Ovary (tissue), 3 donors: Measurements from ENCODE around the gene LCN6.

ENCODE experiments used
- EP300 ChIP-seq: sonication (generic); formaldehyde crosslinking; IDR thresholded peaks from one replicate; pipeline ENCODE4 v1.6.1; 2017; ENCODE audit warnings: antibody characterized with exemption
- POLR2A ChIP-seq: fragments of 450-650 bp; IDR thresholded peaks from one replicate; pipeline ENCODE4 v1.6.1; 2017; ENCODE audit warnings: antibody characterized with exemption, mild to moderate bottlenecking, moderate library complexity
- TF ChIP-seq, protein P1 (sequence below), 3 donors: fragments of 450-650 bp in 2 of 3; fragments of 200-600 bp in 1 of 3; IDR thresholded peaks; one replicate each; pipeline versions ENCODE4 v1.5.1 to v1.8.0; 2016 to 2022; ENCODE audit warnings: antibody characterized with exemption in 3 of 3, mild to moderate bottlenecking in 1 of 3
- donor health status: DM: no; HTN: no; CAD: no.

- TF ChIP-seq, protein P1, sequence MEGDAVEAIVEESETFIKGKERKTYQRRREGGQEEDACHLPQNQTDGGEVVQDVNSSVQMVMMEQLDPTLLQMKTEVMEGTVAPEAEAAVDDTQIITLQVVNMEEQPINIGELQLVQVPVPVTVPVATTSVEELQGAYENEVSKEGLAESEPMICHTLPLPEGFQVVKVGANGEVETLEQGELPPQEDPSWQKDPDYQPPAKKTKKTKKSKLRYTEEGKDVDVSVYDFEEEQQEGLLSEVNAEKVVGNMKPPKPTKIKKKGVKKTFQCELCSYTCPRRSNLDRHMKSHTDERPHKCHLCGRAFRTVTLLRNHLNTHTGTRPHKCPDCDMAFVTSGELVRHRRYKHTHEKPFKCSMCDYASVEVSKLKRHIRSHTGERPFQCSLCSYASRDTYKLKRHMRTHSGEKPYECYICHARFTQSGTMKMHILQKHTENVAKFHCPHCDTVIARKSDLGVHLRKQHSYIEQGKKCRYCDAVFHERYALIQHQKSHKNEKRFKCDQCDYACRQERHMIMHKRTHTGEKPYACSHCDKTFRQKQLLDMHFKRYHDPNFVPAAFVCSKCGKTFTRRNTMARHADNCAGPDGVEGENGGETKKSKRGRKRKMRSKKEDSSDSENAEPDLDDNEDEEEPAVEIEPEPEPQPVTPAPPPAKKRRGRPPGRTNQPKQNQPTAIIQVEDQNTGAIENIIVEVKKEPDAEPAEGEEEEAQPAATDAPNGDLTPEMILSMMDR (IDR thresholded peaks at IDR 0.05): no peak
- TF ChIP-seq POLR2A (no peak), EP300 (no peak)
These were observed 12.4 kb downstream of the LCN6 start for GRCh38 chr9:136735812-136736480.
